HG03439 (cell line): Measurements from ENCODE around the gene C17orf78.
"Not testable (repeated sequence)": the region's sequence is repeated elsewhere in the genome, so short reads cannot be mapped to it uniquely, and the experiment has no call there.

Source experiments
- ATAC-seq: cut with Tn5 transposase; IDR thresholded peaks from one replicate; pipeline ENCODE4 v1.9.1; 2021; ENCODE audit warnings: mild to moderate bottlenecking, moderate library complexity; ENCODE audit not compliant: unreplicated experiment

C17orf78 gene

DNA sequence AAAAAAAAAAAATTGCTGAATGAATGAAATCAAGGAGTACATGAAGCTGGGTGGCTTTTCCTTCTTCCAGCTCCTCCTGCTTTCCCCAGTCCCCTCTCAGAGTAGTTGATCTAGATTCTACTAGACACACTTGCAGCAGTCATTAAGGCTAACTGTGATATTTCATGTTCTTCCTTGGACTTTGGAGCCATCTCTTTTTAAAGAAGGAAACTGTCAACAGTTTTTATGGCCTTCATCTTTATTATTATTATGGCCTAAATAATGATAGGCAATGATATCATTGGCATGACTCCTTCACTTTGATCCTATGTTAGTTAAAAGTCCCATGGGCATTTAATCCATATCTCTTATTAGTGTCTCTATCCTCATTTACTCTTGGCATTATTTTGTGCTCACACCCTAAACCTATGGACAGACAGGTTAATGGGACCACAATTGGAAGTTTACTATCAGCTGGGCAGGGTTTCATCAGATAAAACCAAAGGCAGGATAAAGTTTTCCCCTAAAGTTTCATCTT lies 9.7 kb downstream of the C17orf78 start:
- ATAC-seq = no peak

DNA sequence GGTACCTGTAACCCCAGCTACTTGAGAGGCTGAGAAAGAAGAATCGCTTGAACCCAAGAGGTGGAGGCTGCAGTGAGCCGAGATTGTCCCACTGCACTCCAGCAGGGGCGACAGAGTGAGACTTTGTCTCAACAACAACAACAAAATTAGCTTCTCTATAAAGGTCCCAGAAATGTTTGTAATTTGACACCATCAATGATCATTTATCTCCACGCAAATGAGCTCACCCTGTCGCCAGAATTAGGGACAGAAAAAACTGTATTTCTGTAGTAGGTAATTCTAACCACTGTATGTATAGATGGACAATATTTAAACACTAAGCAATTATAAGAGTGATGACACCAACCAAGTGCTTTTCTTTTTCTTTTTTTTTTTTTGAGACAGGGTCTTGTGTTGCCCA lies 10.7 kb downstream of the C17orf78 start:
- no peak for ATAC-seq

DNA sequence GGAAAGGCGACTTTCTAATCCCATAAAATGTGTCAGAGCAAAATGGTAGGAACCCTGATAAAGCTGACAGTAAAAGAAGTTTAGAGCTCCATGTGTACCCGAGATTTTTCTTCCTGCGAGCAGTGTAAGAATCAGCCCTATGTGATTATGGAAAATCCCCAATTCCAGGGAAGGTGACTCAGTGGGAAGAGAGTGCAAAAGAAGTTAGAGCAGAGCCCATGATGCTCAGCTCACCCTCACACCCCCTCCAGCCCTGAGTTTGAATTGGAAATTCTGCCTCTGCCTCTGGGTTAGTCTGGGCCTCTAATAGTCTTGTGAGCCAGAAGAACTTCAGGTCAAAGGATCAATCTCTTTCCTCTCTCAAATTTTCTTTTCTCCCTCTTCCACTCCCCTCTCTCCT lies 12.5 kb downstream of the C17orf78 start:
- no peak for ATAC-seq

DNA sequence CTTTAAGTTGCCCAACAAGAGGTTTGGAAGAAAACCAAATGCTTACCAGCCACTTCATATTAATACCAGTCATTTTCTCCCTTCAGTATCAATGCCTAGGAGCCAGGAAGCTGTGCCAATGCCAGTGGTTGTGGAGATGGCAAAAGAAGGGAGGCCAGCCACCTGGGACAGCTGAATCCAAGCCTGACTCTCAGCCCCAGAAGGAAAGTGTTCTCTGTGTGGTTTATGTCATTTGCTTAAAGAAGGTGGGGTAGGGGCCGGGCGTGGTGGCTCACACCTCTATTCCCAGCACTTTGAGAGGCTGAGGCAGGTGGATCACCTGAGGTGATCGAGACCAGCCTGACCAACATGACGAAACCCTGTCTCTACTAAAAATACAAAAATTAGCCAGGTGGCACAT lies 13.4 kb downstream of the C17orf78 start:
- no peak for ATAC-seq

DNA sequence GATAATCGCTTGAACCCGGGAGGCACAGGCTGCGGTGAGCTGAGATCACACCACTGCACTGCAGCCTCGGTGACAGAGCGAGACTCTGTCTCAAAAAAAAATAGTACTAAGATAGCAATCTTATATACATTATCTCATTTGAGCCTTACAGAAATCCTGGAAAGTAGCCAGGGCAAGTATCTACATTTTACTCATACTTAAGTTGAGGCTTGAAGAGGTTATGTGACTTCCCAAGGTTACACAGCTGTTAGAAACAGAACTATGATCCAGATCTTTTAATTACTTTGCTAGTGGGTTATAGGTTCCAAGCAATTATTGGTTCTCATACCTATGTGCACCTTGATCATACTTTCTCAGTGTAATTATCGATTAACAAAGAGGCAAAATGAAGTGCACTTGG lies 15.4 kb downstream of the C17orf78 start:
- no peak for ATAC-seq

DNA sequence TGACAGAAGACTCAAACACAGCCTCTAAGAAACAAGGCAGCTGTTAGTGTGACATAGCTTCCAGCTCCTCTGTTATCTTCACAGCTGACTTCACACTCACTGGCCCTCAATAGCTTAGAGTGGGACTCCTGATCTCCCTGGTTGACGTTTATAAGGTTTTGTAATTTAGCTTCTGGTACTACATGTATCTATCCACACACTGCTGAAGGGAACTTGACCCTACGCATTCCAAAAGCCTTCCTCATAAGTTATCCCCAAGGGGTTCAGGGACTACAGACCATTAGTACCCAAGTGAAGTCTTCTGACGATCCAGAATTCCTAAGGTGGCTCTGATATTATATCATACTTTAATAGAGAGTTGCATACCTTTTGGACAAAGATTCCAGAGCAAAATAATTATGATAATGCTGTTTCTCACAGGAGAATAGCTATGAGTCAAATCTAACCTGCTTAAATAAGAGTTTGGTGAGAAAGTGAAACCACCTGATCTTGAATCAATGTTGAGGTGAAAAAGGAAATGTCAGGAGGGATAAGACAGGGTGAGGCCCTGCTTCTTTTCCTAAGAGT lies 16.3 kb downstream of the C17orf78 start:
- no peak for ATAC-seq

- no peak for ATAC-seq
Observed at GRCh38 chr17:37393352-37393751, 17.6 kb downstream of the C17orf78 start.

DNA sequence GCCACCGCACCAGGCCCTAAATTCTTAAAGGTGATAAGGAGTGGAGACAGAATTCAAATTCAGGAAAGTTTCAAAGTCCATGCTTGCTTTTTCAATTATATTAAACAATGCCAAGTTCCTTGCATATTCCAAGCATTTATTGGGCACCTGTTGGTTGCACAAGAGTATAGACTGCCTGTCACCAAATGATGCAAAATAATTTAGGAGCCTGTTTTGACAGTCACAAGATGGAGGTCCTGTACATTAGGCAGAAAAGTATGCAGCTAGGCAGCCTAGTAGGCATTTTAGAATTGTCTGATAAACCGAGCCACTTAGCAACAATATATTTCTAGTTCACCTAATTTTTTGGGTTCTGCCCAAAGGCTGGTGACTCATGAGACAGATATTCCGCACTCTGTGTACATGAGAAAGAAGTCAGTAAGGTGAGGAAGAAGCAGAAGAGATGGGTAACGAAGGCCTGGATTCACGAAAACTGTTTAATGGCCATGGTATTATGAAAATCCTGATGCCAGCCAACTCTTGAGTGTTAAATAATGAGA lies 23.5 kb downstream of the C17orf78 start:
- ATAC-seq = no peak

DNA sequence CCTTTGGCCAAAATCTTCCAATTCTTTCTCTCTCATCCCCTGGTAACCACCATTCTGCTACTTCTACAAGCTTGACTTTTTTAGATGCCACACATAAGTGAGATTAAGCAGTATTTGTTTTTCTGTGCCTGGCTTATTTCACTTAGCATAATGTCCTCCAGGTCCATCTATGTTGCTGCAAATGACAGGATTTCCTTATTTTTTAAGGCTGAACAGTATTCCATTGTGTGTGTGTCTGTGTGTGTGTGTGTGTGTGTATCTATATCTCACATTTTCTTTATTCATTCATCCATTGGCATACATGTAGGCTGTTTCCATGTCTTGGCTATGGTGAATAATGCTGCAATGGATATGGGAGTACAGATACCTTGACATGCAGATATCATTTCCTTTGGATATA lies 24.7 kb downstream of the C17orf78 start:
- no peak for ATAC-seq

GRCh38 chr17:37405522-37405921 lies 29.7 kb downstream of the C17orf78 start:
- ATAC-seq = not testable (repeated sequence)

DNA sequence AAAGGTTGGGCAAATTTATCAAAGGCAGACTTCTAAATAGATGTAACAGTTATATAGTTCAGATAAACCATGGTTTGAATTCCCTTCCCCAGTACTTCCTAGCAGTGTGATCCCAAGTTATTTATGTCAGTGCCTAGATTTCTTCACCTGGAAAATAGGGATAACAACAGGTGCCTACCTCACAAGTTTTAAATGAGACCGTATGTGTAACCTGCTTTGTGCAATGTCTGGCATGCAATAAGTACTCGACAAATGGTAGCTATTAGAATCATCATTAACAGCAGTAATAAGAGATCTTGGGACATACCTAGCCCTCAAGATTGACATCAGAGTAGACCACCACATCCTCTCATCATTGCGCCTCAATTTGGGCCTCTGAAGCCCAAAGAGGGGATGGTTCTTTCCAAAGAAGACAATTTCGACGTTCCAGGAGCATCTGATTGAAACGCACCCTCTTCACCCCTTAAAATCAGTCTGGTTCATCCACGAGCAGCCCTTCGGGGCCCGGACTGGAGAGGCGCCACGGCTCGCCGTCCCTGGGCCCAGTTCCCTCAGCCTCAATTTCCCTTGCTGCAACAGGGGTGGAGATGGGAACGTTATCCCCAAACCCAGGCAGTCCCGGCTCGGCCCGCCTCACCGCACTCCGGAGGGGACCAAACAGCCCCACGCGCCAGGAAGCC lies 30.3 kb downstream of the C17orf78 start:
- peak; percentile 24 for ATAC-seq

- peak; percentile 73 for ATAC-seq
Observed at GRCh38 chr17:37406635-37407461, 31.1 kb downstream of the C17orf78 start, which contains the start of the genes ACACA and TADA2A. TSS of gene ACACA (minus strand) at chr17:37406836. CDS start at chr17:37406299, 537 bp downstream. TSS of gene TADA2A (plus strand) at chr17:37406886. CDS start at chr17:37411366, 4,480 bp downstream.

- ATAC-seq = not testable (repeated sequence)
Observed at GRCh38 chr17:37408145-37408479, 32.3 kb downstream of the C17orf78 start.

DNA sequence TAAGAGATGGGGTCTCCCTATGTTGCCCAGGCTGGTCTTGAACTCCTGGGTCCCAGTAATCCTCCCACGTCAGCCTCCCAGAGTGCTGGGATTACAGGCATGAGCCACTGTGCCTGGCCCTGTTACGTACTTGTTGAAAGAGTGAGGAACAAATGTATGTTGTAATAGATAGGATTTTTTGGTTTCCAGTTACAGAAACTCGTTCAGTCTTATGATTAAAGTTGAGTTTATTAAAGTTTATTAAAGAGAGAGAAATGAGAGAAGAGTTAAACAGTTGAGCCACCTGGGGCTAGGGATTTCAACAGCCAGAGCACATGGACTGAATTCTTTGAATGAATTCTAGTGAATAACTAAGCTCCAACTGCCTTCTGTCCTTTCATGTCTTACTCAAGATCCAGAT lies 34.6 kb downstream of the C17orf78 start:
- ATAC-seq = no peak

DNA sequence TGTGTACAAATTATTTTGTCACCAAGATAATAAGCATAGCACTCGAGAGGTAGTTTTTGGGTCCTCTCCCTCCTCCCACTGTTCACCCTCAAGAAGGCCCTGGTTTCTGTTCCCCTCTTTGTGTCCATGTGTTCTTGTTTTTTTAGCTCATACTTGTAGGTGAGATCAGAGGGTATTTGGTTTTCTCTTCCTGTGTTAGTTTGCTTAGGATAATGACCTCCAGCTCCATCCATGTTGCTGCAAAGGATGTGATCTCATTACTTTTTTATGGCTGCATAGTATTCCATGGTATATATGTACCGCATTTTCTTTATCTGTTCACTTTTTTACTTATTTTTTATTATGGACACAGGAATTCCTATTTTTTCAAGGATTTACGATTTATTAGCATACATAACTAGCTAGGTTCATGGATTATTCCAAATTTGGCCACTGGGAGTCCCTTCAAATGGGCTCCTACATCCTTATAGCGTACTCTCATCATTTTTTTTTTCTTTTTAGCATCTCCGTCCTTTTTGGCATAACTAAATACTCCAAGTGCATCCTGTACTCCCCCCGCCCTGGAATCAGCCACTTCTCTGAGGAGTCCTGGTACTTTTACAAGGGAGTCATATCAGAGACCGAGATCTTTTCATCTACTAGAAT lies 38.2 kb downstream of the C17orf78 start:
- ATAC-seq = no peak

DNA sequence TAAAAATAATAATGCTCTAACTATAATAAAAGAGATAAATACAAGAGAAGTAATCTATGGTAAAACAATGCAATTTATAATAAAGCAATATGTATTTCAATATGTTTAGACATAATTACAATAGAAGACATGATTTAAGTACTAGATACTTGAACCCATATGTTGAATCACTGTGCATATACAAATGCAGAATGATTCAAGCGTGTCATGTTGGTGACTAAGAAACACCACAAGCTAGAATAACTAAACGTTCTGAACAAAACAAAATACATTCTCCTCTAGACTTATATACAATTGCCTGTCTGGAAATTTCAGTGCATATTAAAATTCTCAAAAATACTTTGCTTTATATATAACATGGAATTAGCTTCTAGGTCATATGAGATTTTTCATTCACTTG lies 42.1 kb downstream of the C17orf78 start:
- no peak for ATAC-seq

DNA sequence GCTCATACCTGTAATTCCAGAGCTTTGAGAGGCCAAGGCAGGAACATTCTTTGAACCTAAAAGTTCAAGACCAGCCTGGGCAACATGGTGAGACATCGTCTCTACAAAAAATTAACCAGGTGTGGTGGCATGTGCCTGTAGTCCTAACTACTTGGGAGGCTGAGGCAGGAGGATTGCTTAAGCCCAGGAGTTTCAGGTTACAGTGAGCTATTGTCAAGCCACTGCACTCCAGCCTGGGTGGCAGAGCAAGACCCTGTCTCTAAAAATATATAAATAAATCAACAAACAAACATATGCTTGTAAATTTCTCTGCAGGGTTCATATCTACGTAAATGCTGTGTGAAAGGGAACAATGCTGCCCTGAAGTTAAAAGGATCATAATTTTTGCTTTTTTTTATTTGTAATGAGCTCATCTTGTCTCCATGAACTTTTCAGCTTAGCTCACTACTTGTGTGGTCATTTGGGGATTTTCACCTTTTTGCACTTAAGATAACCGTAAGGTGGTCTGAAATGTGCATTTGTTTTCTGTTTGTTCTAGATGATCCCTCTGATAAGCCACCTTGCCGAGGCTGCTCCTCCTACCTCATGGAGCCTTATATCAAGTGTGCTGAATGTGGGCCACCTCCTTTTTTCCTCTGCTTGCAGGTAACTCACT lies 47.3 kb downstream of the C17orf78 start:
- ATAC-seq = no peak

DNA sequence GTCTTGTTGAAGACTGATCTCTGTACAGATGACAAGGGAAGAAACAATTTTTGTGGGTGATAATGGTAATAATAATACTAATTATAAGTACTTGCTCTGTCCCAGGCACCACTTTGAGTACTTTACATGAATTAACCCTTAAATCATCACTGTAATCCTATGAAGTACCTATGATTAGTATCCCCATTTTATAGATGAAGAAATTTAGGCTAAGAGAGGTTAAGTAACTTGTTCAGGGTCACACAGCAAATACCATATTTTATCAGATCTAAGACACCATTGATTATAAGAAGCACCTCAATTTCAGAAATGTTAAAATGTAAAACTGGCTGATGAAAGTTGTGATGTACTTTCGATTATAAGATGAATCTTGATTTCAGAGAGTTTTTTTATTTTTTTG lies 49.5 kb downstream of the C17orf78 start:
- no peak for ATAC-seq

- no peak for ATAC-seq
Observed at GRCh38 chr17:37429039-37429438, 53.3 kb downstream of the C17orf78 start.

DNA sequence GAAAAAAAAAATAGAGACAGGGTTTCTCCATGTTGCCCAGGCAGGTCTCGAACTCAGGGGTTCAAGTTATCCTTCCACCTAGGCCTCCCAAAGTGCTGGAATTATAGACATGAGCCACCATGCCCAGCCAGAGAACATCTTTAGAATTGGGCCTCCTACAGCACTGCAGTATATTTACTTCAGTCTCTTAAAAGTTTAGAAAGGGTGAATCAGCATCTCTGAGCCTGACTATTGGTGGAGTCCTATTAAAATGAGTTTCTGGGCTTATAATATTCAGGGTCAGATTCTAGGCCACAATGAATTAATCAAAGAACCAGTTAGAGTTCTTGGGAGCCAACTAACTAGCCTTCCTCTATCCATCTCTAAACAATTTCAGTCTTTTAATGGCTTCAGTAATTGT lies 53.7 kb downstream of the C17orf78 start:
- ATAC-seq = no peak
